ENCODE data around the gene MICALL1. TPM values are rescaled to one million over a fixed set of nuclear protein-coding genes. Genes with fewer than 3 reads are reported as not detected.
A peak's percentile ranks its signal among the peaks of the same experiment; 100 is the strongest.

Gene MICALL1
- total RNA-seq, 1 donor from 2014 or later, result 43.9 TPM

DNA sequence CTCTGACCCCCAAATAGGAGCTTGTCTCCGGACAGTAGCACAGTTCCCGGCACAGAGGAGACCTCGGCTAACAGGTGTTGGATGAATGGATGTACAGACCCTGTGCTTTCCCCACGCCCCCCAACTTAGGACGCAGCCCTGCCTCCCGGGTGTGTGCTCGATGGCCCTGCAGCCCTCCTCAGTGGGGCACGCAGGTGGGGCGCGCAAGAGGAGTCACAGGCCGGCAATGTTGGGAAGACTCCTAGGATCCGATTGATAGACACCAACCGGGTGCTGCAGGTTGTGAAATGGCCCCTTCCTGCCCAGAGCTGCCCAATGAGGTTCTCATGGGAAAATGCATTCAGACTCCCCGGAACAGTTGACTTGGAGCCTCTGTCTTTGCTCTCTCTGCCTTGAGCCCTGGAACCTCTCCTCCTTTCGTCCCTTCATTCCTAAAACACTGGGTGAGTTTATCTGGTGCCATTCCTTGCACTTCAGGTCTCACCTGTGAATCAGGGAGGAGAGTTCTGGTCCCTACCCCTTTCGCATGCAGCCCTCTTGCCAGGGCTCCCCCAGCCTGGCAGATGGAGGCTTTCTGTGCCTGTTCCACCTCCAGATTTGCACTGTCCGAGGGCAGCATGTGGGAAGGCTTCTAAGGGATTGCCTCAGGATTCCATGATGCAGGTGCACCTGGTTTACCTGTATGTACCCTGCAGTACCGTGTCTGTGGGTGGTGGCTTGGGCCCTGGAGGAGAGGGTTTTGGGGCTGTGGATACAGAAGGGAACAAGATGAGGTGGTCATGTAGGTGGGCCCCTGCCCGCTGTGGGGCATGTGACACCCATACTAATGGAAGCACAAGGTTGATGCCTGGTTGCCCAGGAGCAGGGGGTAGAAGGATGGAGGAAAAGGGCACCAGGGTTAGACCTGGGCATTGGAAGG is 1.2 kb downstream of the MICALL1 start:
- no peak for DNase-seq (ENCODE audit: low spot score in 2 of 2)
- H3K36me3 ChIP-seq, result peaks cover 0 to 5% of the 10 kb centered on the region in 2 donors
- intact Hi-C loops (cut with DNase I), result loop anchor here (2.0 kb wide), 1 partner anchor 62 kb away; the partner anchor contains the start of gene ANKRD54
- H3K4me1 ChIP-seq, result peaks cover 7 to 29% of the 10 kb centered on the region in 2 donors
- no peaks in the 10 kb centered on the region for H3K27me3 ChIP-seq
- H3K4me3 ChIP-seq, result peak overlapping the region; percentile 85 to 100
- TF ChIP-seq, protein P1, sequence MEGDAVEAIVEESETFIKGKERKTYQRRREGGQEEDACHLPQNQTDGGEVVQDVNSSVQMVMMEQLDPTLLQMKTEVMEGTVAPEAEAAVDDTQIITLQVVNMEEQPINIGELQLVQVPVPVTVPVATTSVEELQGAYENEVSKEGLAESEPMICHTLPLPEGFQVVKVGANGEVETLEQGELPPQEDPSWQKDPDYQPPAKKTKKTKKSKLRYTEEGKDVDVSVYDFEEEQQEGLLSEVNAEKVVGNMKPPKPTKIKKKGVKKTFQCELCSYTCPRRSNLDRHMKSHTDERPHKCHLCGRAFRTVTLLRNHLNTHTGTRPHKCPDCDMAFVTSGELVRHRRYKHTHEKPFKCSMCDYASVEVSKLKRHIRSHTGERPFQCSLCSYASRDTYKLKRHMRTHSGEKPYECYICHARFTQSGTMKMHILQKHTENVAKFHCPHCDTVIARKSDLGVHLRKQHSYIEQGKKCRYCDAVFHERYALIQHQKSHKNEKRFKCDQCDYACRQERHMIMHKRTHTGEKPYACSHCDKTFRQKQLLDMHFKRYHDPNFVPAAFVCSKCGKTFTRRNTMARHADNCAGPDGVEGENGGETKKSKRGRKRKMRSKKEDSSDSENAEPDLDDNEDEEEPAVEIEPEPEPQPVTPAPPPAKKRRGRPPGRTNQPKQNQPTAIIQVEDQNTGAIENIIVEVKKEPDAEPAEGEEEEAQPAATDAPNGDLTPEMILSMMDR (IDR thresholded peaks at IDR 0.05), result no peak
- H3K9me3 ChIP-seq, result no peaks in the 10 kb centered on the region
- H3K27ac ChIP-seq, result peak overlapping the region; percentile 86 to 92

DNA sequence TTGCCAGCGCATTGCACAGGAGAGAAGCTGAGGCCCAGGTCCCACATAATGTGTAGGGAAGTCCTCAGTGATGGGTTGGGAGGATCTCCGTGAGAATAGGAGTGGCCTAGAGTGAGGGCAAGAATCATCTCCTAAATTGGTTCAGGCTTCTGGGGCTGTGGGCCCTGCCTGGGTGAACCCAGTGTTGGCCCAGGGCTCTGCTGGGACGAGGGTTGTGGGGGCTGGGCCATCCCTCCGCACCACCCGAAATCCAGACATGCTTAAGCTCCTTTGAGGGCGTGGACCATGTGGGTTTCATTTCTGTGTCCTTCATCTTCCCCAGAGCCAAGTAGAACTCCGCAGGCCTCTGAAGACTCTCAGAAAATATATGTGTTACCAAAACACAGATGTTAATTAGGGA is 3.7 kb downstream of the MICALL1 start:
- TF ChIP-seq, protein P1 (IDR thresholded peaks at IDR 0.05), result no peak
- Histone ChIP-seq H3K27ac (no peak overlapping the region), H3K27me3 (no peaks in the 10 kb centered on the region), H3K36me3 (peaks cover 5 to 25% of the 10 kb centered on the region in 2 donors), H3K9me3 (no peaks in the 10 kb centered on the region), H3K4me3 (no peak overlapping the region), H3K4me1 (peaks cover 7 to 23% of the 10 kb centered on the region in 2 donors)
- intact Hi-C loops (cut with DNase I), result no loop called here
- DNase-seq (ENCODE audit: low spot score in 2 of 2), result no peak

DNA sequence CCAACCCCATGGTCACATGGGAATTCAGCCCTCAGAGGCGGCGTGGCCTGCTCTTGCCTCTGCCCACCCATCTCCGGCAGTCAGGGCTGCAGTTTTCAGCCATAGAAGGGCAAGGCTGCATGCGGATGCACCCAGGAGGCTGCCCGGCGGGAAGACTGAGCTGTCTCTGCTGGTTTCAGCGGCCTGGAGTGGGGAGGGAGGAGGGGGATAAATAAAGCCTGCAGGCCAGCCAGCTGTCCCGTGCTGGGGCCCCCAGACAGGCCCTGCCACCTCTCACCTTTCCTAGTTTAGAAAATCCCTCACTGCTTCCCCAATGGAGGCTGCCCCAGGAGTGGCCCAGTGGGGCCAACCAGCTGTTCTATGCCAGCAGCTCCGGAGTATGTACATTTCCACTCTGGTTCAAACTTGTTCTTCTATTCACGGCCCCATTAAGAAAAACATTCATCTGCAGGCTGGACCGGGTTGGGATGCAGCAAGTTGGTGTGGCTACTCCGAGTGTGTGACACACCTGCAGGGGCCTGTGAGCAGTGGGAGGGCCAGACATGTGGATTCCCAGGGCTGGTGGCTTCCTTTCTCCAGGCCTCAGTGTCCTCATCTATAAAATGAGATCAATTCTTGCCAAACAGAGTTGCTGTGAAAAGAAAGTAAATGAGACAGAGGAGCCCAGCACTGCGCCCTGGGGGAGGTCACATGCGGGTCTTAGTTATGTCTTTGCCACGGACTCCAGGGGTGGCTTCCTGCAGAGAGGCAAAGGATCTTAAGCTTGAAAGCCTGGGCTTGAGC is 5.0 kb downstream of the MICALL1 start:
- Histone ChIP-seq H3K4me1 (peaks cover 0 to 12% of the 10 kb centered on the region in 2 donors), H3K4me3 (no peak overlapping the region), H3K27ac (peak overlapping the region in 1 of 2 donors; percentile 10), H3K27me3 (no peaks in the 10 kb centered on the region), H3K9me3 (no peaks in the 10 kb centered on the region), H3K36me3 (peaks cover 5 to 29% of the 10 kb centered on the region in 2 donors)
- TF ChIP-seq, protein P1 (IDR thresholded peaks at IDR 0.05), result no peak
- DNase-seq (ENCODE audit: low spot score in 2 of 2), result no peak
- intact Hi-C loops (cut with DNase I), result no loop called here

DNA sequence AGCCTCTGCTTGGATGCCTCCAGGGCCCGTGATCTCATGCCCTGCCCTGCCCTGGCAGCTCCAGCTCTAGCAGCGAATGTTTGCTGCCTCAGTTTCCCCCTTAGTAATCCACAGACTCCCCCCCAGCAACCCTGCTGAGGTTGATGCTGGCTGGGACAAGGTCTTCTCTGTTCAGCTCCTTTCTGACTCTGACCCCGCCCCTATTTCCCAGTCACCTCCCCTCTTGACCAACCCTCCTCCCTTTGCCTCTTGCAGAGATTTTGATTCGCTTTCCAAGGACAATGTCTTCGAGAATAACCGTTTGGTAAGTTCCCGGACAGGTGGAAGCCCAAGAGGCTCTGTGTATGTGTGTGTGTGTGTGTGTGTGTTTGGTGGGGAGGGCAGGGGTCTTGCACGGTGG is 5.6 kb downstream of the MICALL1 start:
- Histone ChIP-seq H3K27ac (no peak overlapping the region), H3K4me3 (no peak overlapping the region)

GRCh38 chr22:37912171-37912570 is 6.1 kb downstream of the MICALL1 start:
- TF ChIP-seq, protein P1 (IDR thresholded peaks at IDR 0.05), result no peak
- H3K27ac ChIP-seq, result no peak overlapping the region
- no peak overlapping the region for H3K4me3 ChIP-seq
- DNase-seq (ENCODE audit: low spot score in 2 of 2), result no peak
- H3K4me1 ChIP-seq, result peaks cover 0 to 6% of the 10 kb centered on the region in 2 donors
- no peaks in the 10 kb centered on the region for H3K27me3 ChIP-seq
- intact Hi-C loops (cut with DNase I), result no loop called here
- H3K36me3 ChIP-seq, result peaks cover 11 to 36% of the 10 kb centered on the region in 2 donors
- H3K9me3 ChIP-seq, result no peaks in the 10 kb centered on the region

More for the DNA sequence above, 5.6 kb downstream of the MICALL1 start:
- peaks cover 0 to 11% of the 10 kb centered on the region in 2 donors for H3K4me1 ChIP-seq
- TF ChIP-seq, protein P1 (IDR thresholded peaks at IDR 0.05), result no peak
- DNase-seq (ENCODE audit: low spot score in 2 of 2), result no peak
- no peaks in the 10 kb centered on the region for H3K27me3 ChIP-seq
- H3K9me3 ChIP-seq, result no peaks in the 10 kb centered on the region
- H3K36me3 ChIP-seq, result peaks cover 11 to 31% of the 10 kb centered on the region in 2 donors
- intact Hi-C loops (cut with DNase I), result no loop called here

All from ascending aorta (tissue), 2 donors.